Liver (tissue), 4 donors: ENCODE measurements around the gene CREBZF. TPM values are rescaled to one million over a fixed set of nuclear protein-coding genes. Genes with fewer than 3 reads are reported as not detected.

Experiments used
- polyA plus RNA-seq, 2 donors: library from polyadenylated mRNA; stranded (reverse) in 1 of 2; unstranded in 1 of 2; fragments of 200-250 nt in 1 of 2; fragments of >200 nt in 1 of 2; fragmentation: Nextera tagmentation in 1 of 2; extraction: Ambion mirVana in 1 of 2; gene quantifications; one replicate each; pipeline versions ENCODE4 v1.2.1 to v1.2.3, GENCODE V29; 2013 to 2015
- total RNA-seq, 2 donors: library from RNA; depleted of rRNA; stranded (reverse); fragments of >200 nt; gene quantifications; one replicate each; pipeline ENCODE4 v1.2.3, GENCODE V29; 2014
- donor health status: healthy.
- donor health status: healthy.
- donor health status: healthy.

Gene CREBZF
- total and polyA plus RNA-seq, 4 donors = 12.1 to 50.0 (median 20.2) TPM

Other genes starting within 250 kb of the CREBZF start
- 1 to 10 TPM in 1 of 2 donors, under 1 TPM in 1; 0.37 to 5.5 TPM for gene DLG2, start 37.8 kb downstream of the CREBZF start, total RNA-seq
- under 1 TPM; 0.30 to 0.99 TPM for gene DLG2, start 37.8 kb downstream of the CREBZF start, polyA plus RNA-seq
- gene TMEM126B, start 36.5 kb downstream of the CREBZF start, total RNA-seq = 10 to 100 TPM; 20.0 to 28.1 TPM
- gene TMEM126B, start 36.5 kb downstream of the CREBZF start, polyA plus RNA-seq = 10 to 100 TPM; 25.7 to 32.3 TPM
- 10 to 100 TPM in 1 of 2 donors, 1 to 10 TPM in 1; 9.3 to 21.0 TPM for gene TMEM126A, start 17.2 kb downstream of the CREBZF start, total RNA-seq
- 10 to 100 TPM; 25.6 to 39.1 TPM for gene TMEM126A, start 17.2 kb downstream of the CREBZF start, polyA plus RNA-seq
- 1 to 10 TPM in 1 of 2 donors, under 1 TPM in 1; 0.28 to 1.0 TPM for gene CCDC89, start 21.1 kb upstream of the CREBZF start, total RNA-seq
- under 1 TPM in 1 of 2 donors, not detected in 1; 0.17 TPM for gene CCDC89, start 21.1 kb upstream of the CREBZF start, polyA plus RNA-seq
- gene SYTL2, start 146.0 kb upstream of the CREBZF start, total RNA-seq = 10 to 100 TPM in 1 of 2 donors, 1 to 10 TPM in 1; 3.7 to 27.4 TPM
- gene SYTL2, start 146.0 kb upstream of the CREBZF start, polyA plus RNA-seq = 1 to 10 TPM; 2.6 to 5.0 TPM
- not detected for gene CCDC83, start 190.3 kb upstream of the CREBZF start, total RNA-seq
- gene CCDC83, start 190.3 kb upstream of the CREBZF start, polyA plus RNA-seq = not detected